Stimulated activated CD4-positive, alpha-beta T cell treated with anti-CD3 and anti-CD28 coated beads, TNF-alpha, amount 100 ng/mL, for 24 hours (primary cell): Measurements from ENCODE around the gene ENOX1.
"Not testable (repeated sequence)": the region's sequence is repeated elsewhere in the genome, so short reads cannot be mapped to it uniquely, and the experiment has no call there.

Experiments
- DNase-seq, 3 experiments: peaks; one replicate each; pipeline ENCODE4 v3.0.0-alpha.2; 2020; ENCODE audit warnings: low read depth in 3 of 3

ENOX1 gene

DNA sequence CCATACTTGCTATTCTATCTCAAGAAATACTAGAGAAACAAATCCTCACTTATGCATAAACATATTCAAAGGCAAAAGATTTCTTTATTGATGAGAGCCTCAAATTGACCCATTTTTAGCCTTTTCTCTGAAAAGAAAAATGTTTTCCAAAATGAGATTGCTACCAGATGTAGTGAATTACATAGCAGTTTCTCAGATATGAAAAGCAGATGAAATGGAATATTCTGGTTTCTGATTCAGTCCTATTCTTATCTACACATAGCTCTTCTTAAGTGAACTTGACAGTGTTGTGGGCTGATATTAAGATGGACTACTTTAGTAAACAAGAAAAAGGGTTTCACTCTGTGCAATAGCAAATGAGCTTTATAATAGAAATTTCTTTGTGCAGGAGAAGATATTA, 579.9 kb downstream of the ENOX1 start:
- DNase-seq: no peak

DNA sequence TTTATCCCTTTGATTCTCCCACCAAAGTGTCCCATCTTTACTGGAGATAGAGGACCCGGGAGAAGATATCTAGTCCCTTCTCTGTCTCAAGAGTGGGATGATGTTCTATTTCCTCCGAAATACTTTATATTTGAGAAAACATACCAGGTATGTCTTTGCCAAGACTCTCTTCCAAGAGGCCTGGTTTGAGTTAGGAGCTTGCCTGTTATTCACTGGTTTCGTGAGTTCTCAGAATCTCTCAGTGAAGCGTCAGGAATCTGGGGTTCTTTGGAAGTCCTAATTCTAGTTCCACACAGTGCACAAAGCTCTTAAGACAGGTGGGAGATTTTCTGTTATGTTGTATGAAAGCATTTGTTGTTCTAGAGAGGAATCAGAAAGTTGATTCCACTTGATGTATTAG, 581.4 kb downstream of the ENOX1 start:
- no peak for DNase-seq

DNA sequence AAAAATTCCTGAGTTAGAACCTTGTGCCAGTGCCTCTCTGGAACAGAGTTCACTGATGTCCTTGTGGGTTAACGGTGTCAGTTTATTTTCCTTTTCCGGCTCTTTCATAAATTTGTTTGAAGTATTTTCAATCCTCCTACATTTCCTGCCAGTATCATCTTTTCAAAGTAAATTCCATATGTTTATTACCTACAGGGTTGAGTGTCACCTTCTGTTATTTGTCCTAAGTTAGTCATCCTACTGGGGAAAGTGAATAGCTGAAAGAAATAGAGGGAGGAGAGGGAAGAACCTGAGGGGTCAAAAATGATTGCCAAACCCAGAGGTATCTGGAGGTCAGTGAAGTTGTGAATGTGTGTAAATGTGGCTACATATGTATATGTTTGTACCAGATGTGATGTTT, 582.2 kb downstream of the ENOX1 start:
- no peak for DNase-seq

GRCh38 chr13:43203781-43204180, 583.0 kb downstream of the ENOX1 start:
- DNase-seq: no peak

DNA sequence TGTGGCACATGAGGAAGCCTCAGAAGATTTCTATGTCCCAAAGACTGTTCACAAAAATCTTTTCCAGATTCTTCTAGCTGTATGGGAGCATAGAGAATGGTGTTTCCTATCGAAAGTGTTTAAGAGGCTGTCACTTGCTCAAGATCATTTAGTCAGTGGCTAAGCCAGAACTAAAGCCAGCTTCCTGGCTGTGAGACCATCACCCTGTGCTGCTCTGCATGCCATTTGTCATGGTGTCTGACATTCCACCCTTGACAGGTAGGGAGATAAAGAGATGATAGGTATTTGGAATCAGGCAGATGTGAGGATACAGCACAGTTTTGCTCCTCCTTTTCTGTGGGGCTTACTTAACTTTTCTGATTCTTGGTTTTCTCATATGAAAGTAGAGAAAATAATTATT, 586.0 kb downstream of the ENOX1 start:
- no peak for DNase-seq

- DNase-seq: no peak
Observed at GRCh38 chr13:43200307-43200706, 586.5 kb downstream of the ENOX1 start.

DNA sequence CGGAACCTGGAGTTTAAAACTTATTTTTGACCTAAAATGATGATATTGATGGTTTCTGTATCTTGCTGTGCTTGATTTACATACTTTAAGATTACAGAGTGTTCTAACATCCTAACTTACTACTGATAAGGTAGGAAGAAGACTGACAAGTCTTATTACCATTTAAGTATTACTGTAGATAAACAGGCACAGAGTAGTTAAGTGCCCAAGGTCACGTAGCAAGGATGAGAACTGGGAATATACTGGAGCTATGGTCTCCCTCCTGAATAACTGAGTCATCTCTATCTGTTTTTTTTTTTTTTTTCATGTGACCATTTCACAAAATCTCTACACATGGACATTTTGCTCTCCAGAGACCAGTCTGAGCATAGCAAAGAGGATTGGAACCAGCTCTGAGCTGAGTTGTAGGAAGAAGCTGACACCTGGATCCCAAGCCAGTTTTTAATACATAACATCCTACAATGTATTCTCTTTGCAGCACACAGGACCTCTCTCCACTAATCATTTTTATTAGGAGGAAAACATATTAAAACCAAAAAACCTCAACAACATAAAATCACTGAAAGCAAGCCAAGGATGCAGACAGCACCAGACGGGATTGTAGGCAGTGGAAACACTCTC, 589.9 kb downstream of the ENOX1 start:
- no peak for DNase-seq

DNA sequence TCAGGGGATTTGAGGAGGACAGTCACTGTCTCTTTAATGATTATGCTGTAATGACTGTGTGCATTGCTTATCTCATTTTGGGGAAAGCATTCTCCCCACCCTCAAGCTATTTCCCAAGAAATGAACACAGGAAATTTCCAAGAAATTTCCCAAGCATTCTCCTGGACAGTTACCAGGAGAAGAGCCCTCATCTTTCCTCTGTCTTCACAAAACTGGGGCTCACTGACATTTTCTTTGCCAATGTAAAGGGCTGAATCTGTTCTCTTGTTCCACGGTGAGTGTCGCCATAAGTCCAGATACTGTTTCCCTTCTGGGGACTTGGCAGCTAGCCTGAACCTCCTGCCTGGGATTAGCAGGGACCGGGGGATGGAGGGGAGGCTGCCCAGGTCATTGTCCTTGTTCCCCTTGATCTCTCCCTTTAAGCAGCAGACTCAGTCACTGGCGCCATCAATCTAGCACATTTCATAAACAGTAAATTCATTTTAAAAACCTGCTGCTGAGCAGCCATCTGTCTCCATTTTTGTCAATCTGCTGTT, 590.6 kb downstream of the ENOX1 start:
- no peak for DNase-seq

- DNase-seq: no peak
Observed at GRCh38 chr13:43195551-43195950, 591.2 kb downstream of the ENOX1 start.

DNA sequence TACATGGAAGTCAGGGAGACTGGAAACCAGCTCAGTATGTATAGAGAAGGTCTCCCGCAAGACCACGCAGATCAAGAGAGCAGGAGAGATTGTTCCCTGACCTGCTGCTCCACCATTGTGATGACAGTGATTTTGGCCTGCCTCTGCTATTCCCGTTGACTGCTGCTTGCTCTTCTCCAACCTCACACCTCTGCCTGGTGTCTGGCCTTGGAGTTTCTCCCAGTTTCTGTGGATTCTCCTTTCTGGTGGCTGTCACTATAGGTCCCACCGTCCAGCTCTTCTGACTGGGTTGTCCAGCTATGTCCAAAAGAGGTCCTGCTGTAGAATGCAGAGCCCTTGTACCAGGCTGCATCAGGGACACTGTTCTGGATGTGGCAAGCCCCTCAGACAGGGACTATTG, 591.7 kb downstream of the ENOX1 start:
- DNase-seq: no peak

GRCh38 chr13:43193789-43194420, 592.9 kb downstream of the ENOX1 start:
- DNase-seq: no peak

DNA sequence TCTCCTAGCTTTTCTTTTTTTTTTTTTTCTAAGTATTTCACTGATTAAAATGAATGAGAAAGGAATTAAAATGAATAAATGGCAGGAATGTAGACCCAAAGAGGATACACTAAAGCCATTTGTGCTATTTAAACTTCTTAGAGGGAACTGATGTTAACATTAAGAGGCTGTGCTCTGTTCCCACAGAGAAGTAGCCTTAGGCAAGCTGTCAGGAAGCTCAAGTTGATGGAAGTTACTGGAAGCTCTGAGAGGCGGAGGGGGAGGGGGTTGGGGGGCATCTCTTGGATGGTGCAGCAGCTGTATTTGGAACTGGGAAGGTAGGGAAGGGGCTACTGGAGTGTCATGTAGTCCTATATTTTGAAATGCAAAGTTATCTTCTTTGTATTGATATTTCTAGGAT, 595.2 kb downstream of the ENOX1 start:
- DNase-seq: no peak

DNA sequence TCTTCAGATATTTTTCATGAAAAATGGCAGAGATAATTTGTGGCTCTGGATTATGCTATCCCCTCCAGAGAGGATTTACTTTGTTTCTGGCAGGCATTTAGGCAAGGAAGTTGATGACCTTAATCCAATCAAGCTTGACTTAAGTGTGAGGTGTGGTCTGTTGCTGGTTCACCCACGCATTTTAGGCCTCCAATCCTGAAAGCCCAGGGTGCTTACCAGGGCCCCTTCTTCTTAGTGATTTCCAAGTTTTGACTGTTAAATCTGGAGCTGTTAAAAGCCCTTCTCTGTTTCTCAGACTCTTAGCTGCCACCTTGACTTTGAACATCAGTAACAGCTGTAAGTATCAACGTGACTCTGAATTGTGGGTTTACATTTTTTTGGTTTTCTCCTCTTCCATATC, 601.5 kb downstream of the ENOX1 start:
- DNase-seq: no peak

- no peak for DNase-seq
Observed at GRCh38 chr13:43180837-43181236, 605.9 kb downstream of the ENOX1 start.

DNA sequence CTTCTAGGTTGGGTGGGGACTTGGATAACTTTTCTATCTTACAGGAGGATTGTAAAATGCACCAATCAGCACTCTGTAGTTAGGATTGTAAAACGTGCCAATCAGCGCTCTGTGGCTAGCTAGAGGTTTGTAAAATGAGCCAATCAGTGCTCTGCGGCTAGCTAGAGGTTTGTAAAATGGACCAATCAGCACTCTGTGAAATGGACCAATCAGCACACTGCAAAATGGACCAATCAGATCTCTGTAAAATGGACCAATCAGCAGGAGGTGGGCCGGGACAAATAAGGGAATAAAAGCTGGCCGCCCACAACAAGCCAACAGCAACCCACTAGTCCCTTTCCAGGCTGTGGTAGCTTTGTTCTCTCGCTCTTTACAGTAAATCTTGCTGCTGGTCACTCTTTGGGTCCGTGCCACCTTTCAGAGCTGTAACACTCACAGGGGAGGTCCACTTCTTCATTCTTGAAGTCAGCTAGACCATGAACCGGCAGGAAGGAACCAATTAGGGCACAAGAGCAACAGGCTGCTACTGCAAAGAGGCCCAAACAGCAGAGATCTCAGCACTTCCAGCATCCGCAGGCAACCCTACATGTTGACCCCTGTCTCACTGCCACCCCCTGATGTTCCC, 606.6 kb downstream of the ENOX1 start:
- no peak for DNase-seq

DNA sequence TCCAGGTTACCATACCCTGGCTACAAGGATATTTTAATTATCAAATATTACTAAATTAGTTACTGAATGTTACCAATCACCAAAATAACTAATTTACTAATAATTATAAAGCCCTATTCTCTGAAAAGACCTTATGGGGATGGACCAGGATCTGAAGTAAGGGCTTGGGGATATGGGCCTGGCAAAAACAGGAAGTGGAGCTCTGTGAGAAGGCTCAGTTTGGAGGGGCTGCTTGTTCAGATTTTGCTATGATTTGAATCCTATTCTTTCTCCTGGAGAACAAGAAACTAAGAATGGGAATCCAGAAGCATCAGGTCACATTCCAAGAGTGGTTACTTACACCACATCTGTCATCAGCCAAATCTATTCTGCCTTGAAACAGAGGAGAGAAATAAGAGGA, 615.3 kb downstream of the ENOX1 start:
- DNase-seq: no peak

DNA sequence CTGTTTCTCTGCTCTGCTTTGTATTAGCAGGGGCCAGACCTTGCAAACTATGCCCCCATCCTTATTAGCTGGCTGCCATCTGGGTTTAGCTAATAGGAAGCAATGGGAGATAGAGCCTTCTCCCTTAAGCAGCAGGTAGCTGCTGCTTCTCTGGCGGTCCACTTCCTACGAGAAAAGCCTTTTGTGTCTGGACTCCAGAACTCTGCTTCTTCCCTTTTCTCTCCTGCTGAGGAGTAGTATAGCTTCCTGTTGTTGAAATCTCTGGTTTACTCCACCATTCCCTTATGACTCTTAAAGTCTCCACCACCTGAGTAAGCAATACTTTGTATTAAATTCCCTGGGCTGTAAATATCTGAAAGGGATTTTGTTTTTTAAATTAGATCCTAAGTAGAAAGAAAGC, 616.3 kb downstream of the ENOX1 start:
- no peak for DNase-seq

- not testable (repeated sequence) for DNase-seq
Observed at GRCh38 chr13:43168434-43168833, 618.3 kb downstream of the ENOX1 start.

DNA sequence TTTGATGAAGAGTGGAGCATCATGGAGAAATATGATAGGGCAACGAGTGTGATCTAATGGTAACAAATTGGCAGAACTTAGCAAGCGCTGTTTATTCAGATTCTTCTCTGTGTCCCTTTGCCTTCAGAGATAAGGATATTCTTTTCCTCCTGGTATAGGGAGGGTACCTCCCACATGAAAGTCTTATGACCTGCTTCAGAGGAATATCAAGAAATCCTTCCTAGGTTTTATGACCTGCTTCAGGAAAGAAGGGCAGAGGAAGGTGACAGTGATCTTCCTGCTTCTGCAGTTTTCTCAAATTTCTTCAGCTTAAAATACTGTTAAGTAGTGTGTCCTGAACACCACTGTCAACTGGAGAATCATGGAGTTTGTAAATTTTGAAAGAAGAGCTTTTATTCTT, 619.0 kb downstream of the ENOX1 start:
- no peak for DNase-seq

- no peak for DNase-seq
Observed at GRCh38 chr13:43166644-43167457, 619.9 kb downstream of the ENOX1 start.
